HS-5 (cell line): ENCODE results near the gene DHRS7B.
"Not testable (repeated sequence)": the region's sequence is repeated elsewhere in the genome, so short reads cannot be mapped to it uniquely, and the experiment has no call there.

Experiments
- DNase-seq: peaks from one replicate; pipeline ENCODE4 v3.0.0-alpha.2; 2012; ENCODE audit warnings: low read depth

Gene DHRS7B

GRCh38 chr17:21177854-21178600 lies 51.3 kb downstream of the DHRS7B start:
- DNase-seq, result no peak

GRCh38 chr17:21183468-21183867 lies 56.7 kb downstream of the DHRS7B start:
- DNase-seq, result no peak

GRCh38 chr17:21184570-21184969 lies 57.8 kb downstream of the DHRS7B start:
- no peak for DNase-seq

DNA sequence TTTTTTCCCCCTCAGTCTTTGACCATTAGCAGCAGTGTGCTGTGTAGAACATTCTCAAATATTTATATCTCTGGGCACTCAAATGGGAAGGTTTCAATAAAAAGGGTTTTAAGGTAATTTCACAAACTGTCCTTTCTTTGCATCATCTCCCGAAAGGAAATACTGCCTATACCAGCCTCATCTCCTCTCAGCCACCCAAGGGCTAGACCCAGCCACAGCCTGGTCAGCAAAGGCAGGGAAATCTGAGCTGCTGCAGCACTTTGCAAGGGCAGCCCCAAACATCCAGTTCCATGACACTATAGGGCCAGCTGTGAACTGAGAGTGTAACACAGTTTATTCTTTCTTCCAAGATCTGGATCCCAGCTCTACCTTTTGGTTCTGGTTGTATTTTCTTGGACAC lies 58.3 kb downstream of the DHRS7B start:
- DNase-seq, result no peak

GRCh38 chr17:21186399-21187187 lies 59.8 kb downstream of the DHRS7B start:
- DNase-seq, result no peak

- DNase-seq, result no peak
Measured at GRCh38 chr17:21189361-21189760, 62.6 kb downstream of the DHRS7B start.

DNA sequence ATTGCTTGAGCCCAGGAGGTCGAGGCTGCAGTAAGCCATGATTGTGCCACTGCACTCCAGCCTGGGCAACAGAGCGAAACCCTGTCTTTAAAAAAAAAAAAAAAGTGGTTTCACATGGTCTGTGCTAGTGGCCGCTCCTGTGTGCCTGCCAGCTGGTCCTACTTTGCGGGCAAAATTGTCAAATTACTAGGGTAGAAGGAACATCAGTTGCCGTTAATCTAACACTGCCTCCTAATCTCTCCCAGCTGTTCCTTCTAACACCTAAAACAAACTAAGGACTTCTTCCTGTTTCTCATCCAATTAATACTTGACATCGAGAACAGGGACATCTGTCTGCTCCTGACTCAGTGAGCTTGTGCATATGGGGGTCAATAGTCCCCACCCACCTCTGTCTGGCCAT lies 63.3 kb downstream of the DHRS7B start:
- DNase-seq, result no peak

- no peak for DNase-seq
Measured at GRCh38 chr17:21191698-21192097, 64.9 kb downstream of the DHRS7B start.

DNA sequence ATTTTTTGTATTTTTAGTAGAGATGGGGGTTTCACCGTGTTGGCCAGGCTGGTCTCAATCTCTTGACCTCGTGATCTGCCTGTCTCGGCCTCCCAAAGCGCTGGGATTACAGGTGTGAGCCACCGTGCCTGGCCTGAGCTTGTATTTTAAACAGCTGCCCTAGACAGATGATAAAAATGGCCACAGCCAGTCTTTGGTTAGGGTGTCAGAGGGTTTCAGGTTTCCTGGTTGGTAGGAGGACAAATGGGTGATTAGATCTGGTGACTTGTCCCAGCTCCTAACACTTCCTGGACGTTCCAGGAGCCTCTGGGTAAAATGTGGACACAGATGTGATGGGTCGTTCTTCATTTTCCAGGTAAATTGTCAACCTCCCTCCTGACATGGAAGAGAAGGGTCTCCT lies 65.7 kb downstream of the DHRS7B start:
- not testable (repeated sequence) for DNase-seq

DNA sequence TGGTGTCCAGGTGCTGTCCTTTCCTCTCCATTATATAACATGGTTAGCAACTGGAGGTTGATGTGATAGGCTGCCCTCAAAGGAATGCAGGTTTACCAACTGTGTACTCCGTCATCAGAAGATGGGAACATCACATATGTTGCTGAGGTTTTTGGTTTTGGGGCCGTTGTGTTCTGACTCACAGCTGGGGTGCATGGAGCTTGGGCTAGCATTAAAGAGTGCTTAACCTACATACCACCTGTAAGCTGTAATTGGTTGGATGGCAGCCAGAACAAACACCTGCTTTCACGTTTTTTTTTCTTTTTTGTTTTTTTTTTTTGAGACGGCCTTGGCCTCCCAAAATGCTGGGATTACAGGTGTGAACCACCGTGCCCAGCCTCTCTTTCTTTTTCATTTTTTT lies 66.3 kb downstream of the DHRS7B start:
- no peak for DNase-seq

DNA sequence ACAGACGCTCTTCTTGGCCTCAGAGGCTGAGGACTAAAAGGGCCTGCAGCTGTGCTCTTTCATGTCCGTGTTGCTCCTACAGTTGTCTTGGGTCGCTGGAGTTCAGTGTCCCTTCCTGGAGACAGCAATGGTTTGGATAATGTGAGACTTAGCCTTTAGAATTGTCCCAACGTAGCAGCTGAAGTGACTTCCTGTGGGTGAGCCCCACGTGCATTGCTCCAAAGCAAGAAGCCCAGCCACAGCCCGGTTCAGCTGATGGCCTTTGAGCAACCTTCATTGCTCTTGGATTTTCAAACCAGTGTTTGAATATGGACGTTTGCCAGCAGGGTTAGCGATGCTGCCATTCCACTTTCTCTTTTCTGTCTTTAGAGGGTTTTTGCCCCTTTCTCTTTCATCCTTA lies 67.5 kb downstream of the DHRS7B start:
- no peak for DNase-seq

DNA sequence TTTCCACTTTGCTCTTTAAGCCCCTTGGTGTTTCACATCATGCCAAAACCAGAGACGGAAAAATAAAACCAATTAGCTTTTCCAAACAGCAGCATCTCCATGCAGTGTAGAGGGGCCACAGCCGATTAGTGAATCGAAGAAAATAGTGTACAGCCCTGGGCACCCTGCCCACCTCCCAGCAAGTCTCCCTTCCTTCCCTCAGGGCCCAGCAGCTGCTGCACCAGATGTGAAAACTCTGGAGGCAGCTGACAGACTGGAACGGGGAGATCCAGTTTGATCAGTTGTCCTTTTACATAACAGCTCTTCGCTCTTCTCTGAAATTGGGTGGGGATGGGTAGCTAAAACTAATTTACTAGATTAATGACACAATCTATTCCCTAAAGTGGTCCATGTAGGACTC lies 67.9 kb downstream of the DHRS7B start:
- no peak for DNase-seq

- DNase-seq, result no peak
Measured at GRCh38 chr17:21196126-21196525, 69.4 kb downstream of the DHRS7B start.

DNA sequence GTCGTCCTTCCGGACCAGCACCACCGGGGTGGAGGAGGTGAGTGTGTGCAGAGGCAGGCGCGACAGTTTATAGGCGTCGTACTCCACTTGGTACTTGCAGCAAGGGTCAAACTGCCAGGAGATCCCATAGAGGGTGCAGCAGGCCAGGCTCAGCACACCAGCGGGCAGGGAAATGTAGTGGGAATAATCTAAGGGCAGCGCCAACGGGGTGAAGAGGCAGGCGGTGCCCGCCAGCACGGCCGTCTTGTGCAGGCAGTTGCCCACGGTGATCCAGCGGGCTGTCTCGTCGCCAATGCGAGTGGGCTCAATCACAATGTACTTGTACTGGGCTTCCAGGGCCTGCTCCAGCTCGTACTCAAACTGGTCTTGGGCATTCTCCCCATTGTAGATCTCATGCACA lies 71.6 kb downstream of the DHRS7B start:
- no peak for DNase-seq

DNA sequence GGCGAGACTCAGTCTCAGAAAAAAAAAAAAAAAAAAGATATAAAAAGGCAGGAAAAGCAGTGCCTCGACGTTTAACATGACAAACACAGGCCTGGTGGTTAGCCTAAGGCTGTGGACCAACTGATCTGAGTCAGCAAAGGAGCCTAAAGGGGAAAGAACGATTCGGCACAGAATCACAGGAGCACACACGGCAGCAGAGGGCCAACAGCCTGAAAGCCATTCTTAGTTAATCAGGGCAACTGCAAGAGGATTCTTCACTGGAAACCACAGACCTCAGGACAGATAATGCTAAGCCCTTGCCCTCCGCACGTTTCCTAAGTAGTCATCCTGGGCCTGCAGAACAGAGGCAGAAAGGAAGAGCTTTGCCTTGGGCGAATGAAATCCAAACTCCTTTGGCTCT lies 72.5 kb downstream of the DHRS7B start:
- DNase-seq, result no peak

DNA sequence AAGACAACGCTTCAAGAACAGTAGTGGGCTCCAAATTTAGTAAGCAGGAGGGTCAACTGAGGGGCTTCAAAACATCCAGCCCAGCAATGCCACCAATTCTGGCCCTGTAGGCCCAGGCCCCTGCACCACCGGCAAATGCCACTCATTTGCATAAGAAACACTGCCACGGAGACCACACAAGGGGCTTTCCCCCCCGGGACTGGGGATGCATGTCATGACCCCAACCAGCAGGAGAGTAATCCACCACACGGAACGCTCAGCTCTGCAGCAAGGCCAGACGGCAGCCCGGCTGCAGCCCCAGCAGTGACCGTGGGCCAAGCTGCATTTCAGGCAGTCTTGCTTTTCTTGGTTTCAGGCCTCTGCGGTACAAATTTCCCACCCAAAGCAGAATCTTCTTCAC lies 73.1 kb downstream of the DHRS7B start:
- no peak for DNase-seq

DNA sequence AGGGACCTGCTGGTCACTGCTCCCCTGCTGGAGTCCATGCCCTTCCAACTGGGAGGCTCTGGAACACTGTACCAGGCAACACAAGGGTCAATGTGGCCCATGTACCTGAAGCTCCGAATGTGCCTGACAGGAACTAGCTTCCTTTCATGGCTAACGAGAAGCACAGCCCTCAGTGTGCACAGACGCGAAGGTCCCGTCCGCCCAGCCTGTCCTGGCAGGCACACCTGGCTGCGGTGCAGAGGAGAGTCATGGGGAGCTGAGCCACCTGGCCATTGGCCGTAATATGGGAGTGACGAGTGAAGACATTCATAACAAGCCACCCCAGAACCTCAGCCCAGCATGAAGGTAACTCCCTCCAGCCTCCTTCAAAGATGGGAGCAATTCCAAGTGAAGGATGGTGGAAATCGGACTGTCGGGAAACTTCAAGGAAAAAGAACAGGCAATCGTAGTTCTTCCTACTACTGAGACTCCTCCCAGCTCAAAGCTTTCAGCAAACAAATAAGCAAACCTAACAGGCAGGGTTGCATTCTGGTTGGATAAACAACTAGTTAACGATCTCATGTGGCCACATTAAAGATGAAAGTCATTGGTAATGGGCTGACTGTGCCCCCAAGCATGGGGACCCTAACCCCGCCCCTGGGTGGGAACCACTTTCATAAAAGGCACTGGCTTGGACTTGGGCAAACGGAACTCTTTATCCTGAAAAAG lies 74.0 kb downstream of the DHRS7B start:
- no peak for DNase-seq

GRCh38 chr17:21201298-21201595 lies 74.5 kb downstream of the DHRS7B start:
- DNase-seq, result no peak

DNA sequence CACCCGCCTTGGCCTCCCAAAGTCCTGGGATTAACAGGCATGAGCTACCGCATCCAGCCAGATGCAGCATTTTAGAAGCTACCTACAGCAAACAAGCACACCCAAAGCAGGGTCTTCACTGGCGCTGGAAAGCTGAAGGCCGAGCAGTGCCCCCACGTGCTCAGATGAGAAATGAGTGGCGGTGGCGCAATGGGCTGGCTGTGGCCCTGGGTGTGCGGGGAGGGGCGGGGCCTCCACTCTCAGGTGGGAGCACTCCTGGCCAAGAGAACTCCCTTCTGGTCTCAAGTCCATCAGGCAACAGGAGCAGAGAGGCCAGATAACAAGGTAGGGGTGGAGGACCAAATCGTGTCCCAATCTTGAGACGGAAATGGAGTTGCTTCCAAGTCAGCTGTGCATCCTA lies 75.1 kb downstream of the DHRS7B start:
- DNase-seq, result no peak

- DNase-seq, result no peak
Measured at GRCh38 chr17:21202512-21202911, 75.7 kb downstream of the DHRS7B start.

DNA sequence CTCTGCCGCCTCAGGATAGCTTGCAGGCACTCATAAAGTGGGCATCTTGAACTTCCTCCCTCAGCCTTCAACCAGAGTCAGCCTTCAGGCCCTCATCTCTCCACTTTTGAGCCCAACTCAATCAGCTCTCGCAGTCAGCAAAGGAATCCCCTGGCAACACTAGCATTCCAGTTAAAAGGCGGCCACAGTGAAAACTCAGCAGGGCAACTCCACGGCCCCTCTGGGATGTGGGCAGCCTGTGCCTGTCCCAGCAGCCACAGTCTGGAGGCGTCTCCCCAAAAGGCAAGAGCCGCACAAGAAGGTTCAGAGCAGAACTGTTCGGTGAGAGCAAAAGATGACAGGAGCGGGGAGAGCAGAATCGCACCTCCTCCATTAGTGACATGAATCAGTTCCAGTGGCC lies 78.2 kb downstream of the DHRS7B start:
- no peak for DNase-seq

DNA sequence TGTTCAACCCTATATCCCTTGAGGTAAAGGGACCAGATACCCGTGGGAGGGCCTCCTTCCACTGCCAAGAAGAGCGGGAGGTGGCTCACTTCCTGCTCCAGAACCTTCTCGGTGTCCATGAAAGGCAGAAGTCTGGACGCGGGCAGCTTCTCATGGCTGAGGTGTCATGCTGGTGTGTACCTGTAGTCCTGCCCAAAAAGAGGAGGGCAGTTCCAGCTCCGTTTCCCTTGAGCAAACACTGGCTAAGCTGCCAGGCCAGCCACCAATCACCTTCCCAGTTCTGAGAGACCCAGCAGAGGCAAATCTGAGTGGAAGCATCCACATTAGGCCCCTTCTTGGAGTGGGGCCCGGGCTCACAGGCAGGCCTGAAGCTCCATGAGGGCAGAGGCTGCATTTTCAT lies 81.6 kb downstream of the DHRS7B start:
- DNase-seq, result no peak

GRCh38 chr17:21209511-21210175 lies 82.9 kb downstream of the DHRS7B start:
- no peak for DNase-seq
